K562 (cell line): ENCODE measurements around the gene EGFL7. TPM values are rescaled to one million over a fixed set of nuclear protein-coding genes. Genes with fewer than 3 reads are reported as not detected.

Source experiments
- ARID3B ChIP-seq: fragments of 250-450 bp; sonication (Bioruptor Pico); IDR thresholded peaks from 2 replicates; pipeline ENCODE4 v1.4.0; 2020; ENCODE audit warnings: borderline replicate concordance
- BDP1 ChIP-seq: IDR thresholded peaks from 3 replicates; pipeline ENCODE4 v1.6.1; 2011; ENCODE audit not compliant: insufficient read length, insufficient read depth
- BHLHE40 ChIP-seq: IDR thresholded peaks from 2 replicates; pipeline ENCODE4 v1.6.1; 2011; ENCODE audit warnings: low read length, improper control_type of control experiment
- FIP1L1 ChIP-seq: fragments of 200-400 bp; formaldehyde crosslinking; IDR thresholded peaks from 2 replicates; pipeline ENCODE4 v1.6.1; 2018; ENCODE audit warnings: mild to moderate bottlenecking, low read depth, low read length; ENCODE audit not compliant: poor library complexity, severe bottlenecking
- FOXK1 ChIP-seq: sonication (generic); formaldehyde crosslinking; IDR thresholded peaks from 2 replicates; pipeline ENCODE4 v1.8.0; 2022; ENCODE audit warnings: missing genetic modification reagents, mild to moderate bottlenecking, borderline replicate concordance
- HDAC2 ChIP-seq: fragments of 450-650 bp; IDR thresholded peaks from 2 replicates; pipeline ENCODE4 v1.6.1; 2016; ENCODE audit warnings: mild to moderate bottlenecking
- KAT2B ChIP-seq: IDR thresholded peaks from one replicate; pipeline ENCODE4 v1.6.1; 2012; ENCODE audit warnings: low read depth, mild to moderate bottlenecking, control low read depth, inconsistent platforms, low read length, moderate library complexity
- KDM1A ChIP-seq, 2 experiments: fragments of 450-650 bp; IDR thresholded peaks; 2 replicates each; pipeline ENCODE4 v1.6.1; 2016; ENCODE audit warnings: mild to moderate bottlenecking in 2 of 2
- MTA2 ChIP-seq: fragments of 450-650 bp; IDR thresholded peaks from 2 replicates; pipeline ENCODE4 v1.6.1; 2016; ENCODE audit warnings: low read depth
- MXI1 ChIP-seq: IDR thresholded peaks from 2 replicates; pipeline ENCODE4 v1.6.1; 2011; ENCODE audit warnings: low read depth, mild to moderate bottlenecking, improper control_type of control experiment, low read length
- MYC ChIP-seq, 2 experiments: fragments of 250-450 bp in 1 of 2; sonication (Bioruptor Pico) in 1 of 2; IDR thresholded peaks; 2 replicates each; pipeline versions ENCODE4 v1.5.1 to v1.6.1; 2012 to 2021; ENCODE audit warnings: low read depth in 2 of 2, borderline replicate concordance in 1 of 2, improper control_type of control experiment in 1 of 2, low read length in 1 of 2, mild to moderate bottlenecking in 1 of 2, moderate library complexity in 1 of 2
- POLR2AphosphoS5 ChIP-seq: IDR thresholded peaks from 2 replicates; pipeline ENCODE4 v1.6.1; 2011; ENCODE audit warnings: mild to moderate bottlenecking, low read depth, low read length, moderate library complexity; ENCODE audit not compliant: control insufficient read depth, insufficient read depth
- RBM14 ChIP-seq: fragments of 200-400 bp; formaldehyde crosslinking; IDR thresholded peaks from 2 replicates; pipeline ENCODE4 v1.6.1; 2018; ENCODE audit warnings: low read depth, mild to moderate bottlenecking, low read length, moderate library complexity, borderline replicate concordance; ENCODE audit not compliant: insufficient read depth
- SNAPC5 ChIP-seq: fragments of 250-450 bp; sonication (Bioruptor Pico); IDR thresholded peaks from 2 replicates; pipeline ENCODE4 v1.8.0; 2021; ENCODE audit warnings: moderate library complexity, mild to moderate bottlenecking, inconsistent platforms
- ZBTB11 ChIP-seq, 3 experiments: fragments of 200-800 bp in 1 of 3; fragments of 250-450 bp in 1 of 3; fragments of 450-650 bp in 1 of 3; sonication (Bioruptor Pico) in 1 of 3; sonication (Bioruptor generic) in 1 of 3; formaldehyde crosslinking in 1 of 3; IDR thresholded peaks; 2 replicates each; pipeline versions ENCODE4 v1.6.1 to v1.8.0; 2016 to 2022; ENCODE audit warnings: mild to moderate bottlenecking in 2 of 3, missing genetic modification characterization in 2 of 3, missing compliant biosample characterization in 1 of 3, moderate library complexity in 1 of 3
- ZKSCAN3 ChIP-seq: fragments of 250-450 bp; sonication (Bioruptor Pico); IDR thresholded peaks from 2 replicates; pipeline ENCODE4 v1.4.0; 2020
- ZNF23 ChIP-seq: fragments of 250-450 bp; sonication (Bioruptor Pico); IDR thresholded peaks from 2 replicates; pipeline ENCODE4 v1.4.0; 2020; ENCODE audit warnings: mild to moderate bottlenecking
- ZNF239 ChIP-seq: fragments of 250-450 bp; sonication (Bioruptor Pico); IDR thresholded peaks from 2 replicates; pipeline ENCODE4 v1.4.0; 2020; ENCODE audit warnings: mild to moderate bottlenecking
- ZNF512 ChIP-seq: IDR thresholded peaks from 2 replicates; pipeline ENCODE4 v1.6.1; 2016; ENCODE audit warnings: missing genetic modification characterization, missing compliant biosample characterization
- ZNF668 ChIP-seq: fragments of 250-450 bp; sonication (Bioruptor Pico); IDR thresholded peaks from 2 replicates; pipeline ENCODE4 v1.8.0; 2022; ENCODE audit warnings: mild to moderate bottlenecking, inconsistent platforms
- polyA plus RNA-seq, 8 experiments: library from polyadenylated mRNA; depleted of rRNA in 4 of 8; stranded (reverse) in 5 of 8; unstranded in 3 of 8; fragments of >200 nt; fragmentation: Nextera tagmentation in 2 of 8; fragmentation: Illumina TruSeq in 1 of 8; extraction: Ambion mirVana in 2 of 8; extraction: Trizol in 1 of 8; gene quantifications; 2 replicates each; pipeline versions ENCODE4 v1.2.1 to v1.2.3, GENCODE V29; 2011 to 2014; ENCODE audit warnings: inconsistent platforms in 1 of 8, missing spikeins in 1 of 8
- total RNA-seq, 7 experiments: library from RNA; depleted of rRNA in 6 of 7; stranded (reverse); fragments of >200 nt in 6 of 7; fragmentation: Illumina TruSeq in 2 of 7; extraction: Trizol in 2 of 7; gene quantifications; 2 replicates each; pipeline versions ENCODE4 v1.2.1 to v1.2.3, GENCODE V29; 2011 to 2021; ENCODE audit warnings: low replicate concordance in 1 of 7

Gene EGFL7
- total and polyA plus RNA-seq, 9 of the 15 experiments (the other 6 are each of a cell fraction or from before 2014, with no cell fraction given) = 1.5 to 286 (median 55.5) TPM

- TF ChIP-seq RBM14 = no peak
- TF ChIP-seq MXI1 = no peak
- no peak for TF ChIP-seq FIP1L1
- peak; percentile 80 for TF ChIP-seq MYC (IDR thresholded peaks at IDR 0.05; ENCODE audit: low read depth, low read length)
- no peak for TF ChIP-seq MYC (CRISPR knock-in tag; IDR thresholded peaks at IDR 0.05; ENCODE audit: borderline replicate concordance, low read depth)
- TF ChIP-seq ZNF668 = no peak
- TF ChIP-seq ZBTB11 (CRISPR knock-in tag; IDR thresholded peaks at IDR 0.05) = peak in 1 of 3 experiments; percentile 33; a peak in 1 of 6 replicates
- TF ChIP-seq POLR2AphosphoS5 = peak; percentile 24; the same call in 1 of the 2 replicates
- TF ChIP-seq ZNF239 (CRISPR knock-in tag) = no peak
- no peak for TF ChIP-seq ZNF512 (tag)
- TF ChIP-seq ZNF23 (CRISPR knock-in tag) = no peak
- TF ChIP-seq ARID3B (CRISPR knock-in tag) = no peak
- TF ChIP-seq BHLHE40 = peak; percentile 62
- TF ChIP-seq FOXK1 (CRISPR knock-in tag) = no peak
- TF ChIP-seq KAT2B = no peak
- 0 out of 2 replicates have a peak, but pooled peaks have one; percentile 21 for TF ChIP-seq MTA2
- TF ChIP-seq SNAPC5 (CRISPR knock-in tag) = no peak
- no peak for TF ChIP-seq ZKSCAN3 (CRISPR knock-in tag)
- TF ChIP-seq HDAC2 = no peak
- no peak for TF ChIP-seq BDP1
- TF ChIP-seq KDM1A (IDR thresholded peaks at IDR 0.05) = no peak
Measured at GRCh38 chr9:136645903-136646754, 16.6 kb upstream of the EGFL7 start (continued).
